Sigmoid colon (tissue), 4 donors: ENCODE measurements around the gene ATXN10.

ENCODE experiments used
- POLR2A ChIP-seq, 2 donors: fragments of 450-650 bp; IDR thresholded peaks; one replicate each; pipeline ENCODE4 v1.6.1; 2016; ENCODE audit warnings: antibody characterized with exemption in 2 of 2, mild to moderate bottlenecking in 2 of 2, moderate library complexity in 2 of 2
- POLR2AphosphoS5 ChIP-seq, 4 donors: sonication (generic); formaldehyde crosslinking; IDR thresholded peaks; one replicate each; pipeline ENCODE4 v1.6.1; 2017; ENCODE audit warnings: antibody characterized with exemption in 4 of 4
- TF ChIP-seq, protein P1 (sequence below), 4 experiments: fragments of 450-650 bp in 3 of 4; fragments of 200-600 bp in 1 of 4; IDR thresholded peaks; one replicate each; pipeline ENCODE4 v1.5.1; 2016 to 2019; ENCODE audit warnings: antibody characterized with exemption in 4 of 4, mild to moderate bottlenecking in 3 of 4, moderate library complexity in 2 of 4

DNA sequence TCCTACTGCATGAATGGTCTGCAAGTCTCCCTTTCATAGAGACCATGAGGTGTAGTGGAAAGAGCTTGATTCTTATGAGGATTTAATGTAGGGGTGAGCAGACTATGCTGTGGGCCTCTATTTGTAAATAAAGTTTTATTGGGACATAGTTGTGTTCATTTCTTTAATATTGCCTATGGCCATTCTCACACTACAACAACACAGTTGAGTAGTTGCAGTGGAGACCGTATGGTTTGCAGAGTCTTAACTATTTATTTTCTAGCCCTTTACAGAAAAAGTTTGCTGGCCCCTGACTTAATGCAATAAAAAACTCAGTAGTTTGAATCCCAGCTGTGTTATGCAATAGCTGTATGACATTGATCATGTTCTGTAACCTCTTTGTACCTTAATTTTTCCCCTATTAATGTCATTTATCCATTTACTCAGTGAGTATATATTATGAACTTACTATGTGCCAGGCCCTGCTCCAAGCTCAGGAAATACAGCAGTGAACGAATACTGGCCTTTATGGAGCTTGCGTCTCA lies 106.3 kb downstream of the ATXN10 start:
- TF ChIP-seq, protein P1, sequence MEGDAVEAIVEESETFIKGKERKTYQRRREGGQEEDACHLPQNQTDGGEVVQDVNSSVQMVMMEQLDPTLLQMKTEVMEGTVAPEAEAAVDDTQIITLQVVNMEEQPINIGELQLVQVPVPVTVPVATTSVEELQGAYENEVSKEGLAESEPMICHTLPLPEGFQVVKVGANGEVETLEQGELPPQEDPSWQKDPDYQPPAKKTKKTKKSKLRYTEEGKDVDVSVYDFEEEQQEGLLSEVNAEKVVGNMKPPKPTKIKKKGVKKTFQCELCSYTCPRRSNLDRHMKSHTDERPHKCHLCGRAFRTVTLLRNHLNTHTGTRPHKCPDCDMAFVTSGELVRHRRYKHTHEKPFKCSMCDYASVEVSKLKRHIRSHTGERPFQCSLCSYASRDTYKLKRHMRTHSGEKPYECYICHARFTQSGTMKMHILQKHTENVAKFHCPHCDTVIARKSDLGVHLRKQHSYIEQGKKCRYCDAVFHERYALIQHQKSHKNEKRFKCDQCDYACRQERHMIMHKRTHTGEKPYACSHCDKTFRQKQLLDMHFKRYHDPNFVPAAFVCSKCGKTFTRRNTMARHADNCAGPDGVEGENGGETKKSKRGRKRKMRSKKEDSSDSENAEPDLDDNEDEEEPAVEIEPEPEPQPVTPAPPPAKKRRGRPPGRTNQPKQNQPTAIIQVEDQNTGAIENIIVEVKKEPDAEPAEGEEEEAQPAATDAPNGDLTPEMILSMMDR (IDR thresholded peaks at IDR 0.05) = no peak
- TF ChIP-seq POLR2A (IDR thresholded peaks at IDR 0.05) (no peak), POLR2AphosphoS5 (IDR thresholded peaks at IDR 0.05) (no peak)
